IMR-90 (cell line): ENCODE measurements around the gene POLR2C. TPM values are rescaled to one million over a fixed set of nuclear protein-coding genes. Genes with fewer than 3 reads are reported as not detected.

Experiments used
- ATAC-seq: fragments of 200-7000 bp; cut with Tn5 transposase; 2 replicates; pipeline ENCODE4 v1.9.1; 2020; ENCODE audit warnings: low read depth, mild to moderate bottlenecking, moderate library complexity
- BruUV-seq: library from RNA; stranded (reverse); fragments of 400-500 nt; replicated peaks from 2 replicates; lab custom pipeline; 2021; lab: Mats Ljungman, UMichigan
- CTCF ChIA-PET: fragments of 300-600 bp; formaldehyde crosslinking; extraction: SDS; loops from one replicate; lab custom pipeline; 2021; ENCODE audit warnings: antibody characterized with exemption; lab: Yijun Ruan, JAX
- POLR2A ChIA-PET: fragments of 300-600 bp; sonication (Branson Sonifier 250); formaldehyde crosslinking; loops from one replicate; lab custom pipeline; 2022; ENCODE audit warnings: antibody characterized with exemption; ENCODE audit not compliant: unreplicated experiment; lab: Charles Lee
- DNase-seq: peaks from one replicate; pipeline ENCODE4 v3.0.0; 2013
- H2AFZ ChIP-seq: replicated peaks from 2 replicates; pipeline ENCODE3; 2013; ENCODE audit warnings: low read length, mild to moderate bottlenecking; ENCODE audit not compliant: poor library complexity
- H2AK5ac ChIP-seq: 2 replicates; pipeline ENCODE4 v1.6.1; 2013; ENCODE audit warnings: low read depth, low read length, inconsistent platforms
- H2AK9ac ChIP-seq: replicated peaks from 2 replicates; pipeline ENCODE3; 2013; ENCODE audit warnings: mild to moderate bottlenecking, low read depth, low read length, moderate library complexity; ENCODE audit not compliant: poor library complexity
- H2BK120ac ChIP-seq: 2 replicates; pipeline ENCODE4 v1.6.1; 2013; ENCODE audit warnings: low read depth, low read length, inconsistent platforms
- H2BK15ac ChIP-seq: 3 replicates; pipeline ENCODE4 v1.6.1; 2013; ENCODE audit warnings: low read depth, low read length, inconsistent platforms
- H2BK20ac ChIP-seq: 2 replicates; pipeline ENCODE4 v1.6.1; 2013; ENCODE audit warnings: low read depth, mild to moderate bottlenecking, inconsistent platforms, low read length, moderate library complexity
- H2BK5ac ChIP-seq: 2 replicates; pipeline ENCODE4 v1.6.1; 2013; ENCODE audit warnings: mild to moderate bottlenecking, low read depth, low read length, inconsistent platforms; ENCODE audit not compliant: poor library complexity, severe bottlenecking
- H3K14ac ChIP-seq: replicated peaks from 2 replicates; pipeline ENCODE4 v1.6.1; 2013; ENCODE audit warnings: low read depth, low read length, inconsistent platforms
- H3K18ac ChIP-seq: 2 replicates; pipeline ENCODE4 v1.6.1; 2013; ENCODE audit warnings: low read depth, low read length, control low read depth
- H3K23ac ChIP-seq: 2 replicates; pipeline ENCODE4 v1.6.1; 2013; ENCODE audit warnings: low read depth, low read length, inconsistent platforms
- H3K27ac ChIP-seq: 2 replicates; pipeline ENCODE4 v1.5.1; 2013; ENCODE audit warnings: mild to moderate bottlenecking, control low read depth, low read length; ENCODE audit not compliant: insufficient read depth
- H3K27me3 ChIP-seq: 2 replicates; pipeline ENCODE4 v1.6.1; 2013; ENCODE audit warnings: low read length; ENCODE audit not compliant: control insufficient read depth, insufficient read depth
- H3K36me3 ChIP-seq: 2 replicates; pipeline ENCODE4 v1.6.1; 2013; ENCODE audit warnings: low read length, mixed read lengths; ENCODE audit not compliant: control insufficient read depth, insufficient read depth
- H3K4ac ChIP-seq: 2 replicates; pipeline ENCODE4 v1.6.1; 2013; ENCODE audit warnings: low read depth, low read length, inconsistent platforms
- H3K4me1 ChIP-seq: 2 replicates; pipeline ENCODE4 v1.6.1; 2013; ENCODE audit warnings: low read length, mixed read lengths; ENCODE audit not compliant: control insufficient read depth, insufficient read depth
- H3K4me2 ChIP-seq: 2 replicates; pipeline ENCODE4 v1.6.1; 2013; ENCODE audit warnings: low read depth, mild to moderate bottlenecking, control low read depth, low read length, moderate library complexity
- H3K4me3 ChIP-seq: 2 replicates; pipeline ENCODE4 v1.5.1; 2013; ENCODE audit warnings: low read depth, mild to moderate bottlenecking, control low read depth, low read length, moderate library complexity; ENCODE audit not compliant: insufficient read depth
- H3K56ac ChIP-seq: 2 replicates; pipeline ENCODE4 v1.6.1; 2013; ENCODE audit warnings: low read length, inconsistent platforms; ENCODE audit not compliant: insufficient read depth; ENCODE audit errors: extremely low read depth
- H3K79me1 ChIP-seq, 2 experiments: 2 replicates each; pipeline ENCODE4 v1.6.1; 2013; ENCODE audit warnings: low read length in 2 of 2, inconsistent platforms in 1 of 2, low read depth in 1 of 2
- H3K9ac ChIP-seq: 2 replicates; pipeline ENCODE4 v1.6.1; 2013; ENCODE audit warnings: low read depth, low read length, control low read depth
- H3K9me1 ChIP-seq: 2 replicates; pipeline ENCODE4 v1.6.1; 2013; ENCODE audit warnings: low read length, inconsistent platforms; ENCODE audit not compliant: insufficient read depth
- H3K9me3 ChIP-seq: 2 replicates; pipeline ENCODE4 v1.6.1; 2013; ENCODE audit warnings: low read length; ENCODE audit not compliant: control insufficient read depth, insufficient read depth
- H4K20me1 ChIP-seq: 2 replicates; pipeline ENCODE4 v1.6.1; 2013; ENCODE audit warnings: low read length, inconsistent platforms; ENCODE audit not compliant: insufficient read depth
- H4K5ac ChIP-seq: 2 replicates; pipeline ENCODE4 v1.6.1; 2013; ENCODE audit warnings: mild to moderate bottlenecking, low read depth, low read length, control low read depth
- H4K8ac ChIP-seq, 2 experiments: 2 replicates each; pipeline ENCODE4 v1.6.1; 2013; ENCODE audit warnings: low read depth in 2 of 2, low read length in 2 of 2, control low read depth in 1 of 2, inconsistent platforms in 1 of 2
- H4K91ac ChIP-seq: 2 replicates; pipeline ENCODE4 v1.6.1; 2013; ENCODE audit warnings: low read depth, low read length, inconsistent platforms; ENCODE audit not compliant: insufficient read depth
- BHLHE40 ChIP-seq: fragments of 150-350 bp; IDR thresholded peaks from 2 replicates; pipeline ENCODE4 v1.6.1; 2016; ENCODE audit warnings: mild to moderate bottlenecking, low read depth, low read length
- CTCF ChIP-seq: conservative IDR thresholded peaks from 2 replicates; pipeline ENCODE4 v1.5.1; 2012; ENCODE audit warnings: mild to moderate bottlenecking, low read depth, low read length, improper control_type of control experiment
- ELK1 ChIP-seq: fragments of 150-350 bp; IDR thresholded peaks from 2 replicates; pipeline ENCODE4 v1.6.1; 2016; ENCODE audit warnings: low read depth, mild to moderate bottlenecking, low read length, moderate library complexity, borderline replicate concordance
- FOS ChIP-seq: fragments of 150-350 bp; IDR thresholded peaks from 2 replicates; pipeline ENCODE4 v1.6.1; 2016; ENCODE audit warnings: low read depth, low read length
- MAFK ChIP-seq: IDR thresholded peaks from 2 replicates; pipeline ENCODE4 v1.6.1; 2012; ENCODE audit warnings: low read depth, low read length, improper control_type of control experiment
- MAZ ChIP-seq: IDR thresholded peaks from 2 replicates; pipeline ENCODE4 v1.6.1; 2012; ENCODE audit warnings: low read depth, mild to moderate bottlenecking, low read length, improper control_type of control experiment, moderate library complexity, borderline replicate concordance
- MXI1 ChIP-seq: IDR thresholded peaks from 2 replicates; pipeline ENCODE4 v1.6.1; 2012; ENCODE audit warnings: low read depth, mild to moderate bottlenecking, low read length, moderate library complexity, borderline replicate concordance
- NFE2L2 ChIP-seq: fragments of 150-350 bp; IDR thresholded peaks from 2 replicates; pipeline ENCODE4 v1.6.1; 2016; ENCODE audit warnings: low read depth, mild to moderate bottlenecking, low read length
- POLR2A ChIP-seq: IDR thresholded peaks from 2 replicates; pipeline ENCODE4 v1.6.1; 2012; ENCODE audit warnings: mild to moderate bottlenecking, low read depth, low read length
- RAD21 ChIP-seq: IDR thresholded peaks from 2 replicates; pipeline ENCODE4 v1.6.1; 2012; ENCODE audit warnings: low read length, improper control_type of control experiment
- RCOR1 ChIP-seq: IDR thresholded peaks from 2 replicates; pipeline ENCODE4 v1.6.1; 2012; ENCODE audit warnings: mild to moderate bottlenecking, low read length, improper control_type of control experiment; ENCODE audit not compliant: insufficient replicate concordance
- RFX5 ChIP-seq: IDR thresholded peaks from 2 replicates; pipeline ENCODE4 v1.8.0; 2012; ENCODE audit warnings: low read depth, mild to moderate bottlenecking, low read length, moderate library complexity
- SMC3 ChIP-seq: fragments of 150-350 bp; IDR thresholded peaks from 2 replicates; pipeline ENCODE4 v1.6.1; 2016; ENCODE audit warnings: low read depth, mild to moderate bottlenecking, antibody characterized with exemption, low read length, moderate library complexity
- USF2 ChIP-seq: fragments of 150-350 bp; IDR thresholded peaks from 2 replicates; pipeline ENCODE4 v1.6.1; 2017; ENCODE audit warnings: mild to moderate bottlenecking, antibody characterized with exemption, low read length, low read depth
- WGBS, 2 experiments: methylation state at CpG; one replicate each; pipeline versions ENCODE4 v1.1.5 to v1.1.7; 2013; ENCODE audit warnings: missing lambda C conversion rate in 2 of 2; ENCODE audit not compliant: insufficient read length in 1 of 2; ENCODE audit errors: extremely low coverage in 2 of 2; 5-methylcytosine and 5-hydroxymethylcytosine counted together
- dilution Hi-C: fragments of 300-500 bp; cut with HindIII; formaldehyde crosslinking; loops from one replicate; pipeline ENCODE4 v1.14.3; 2018; ENCODE audit warnings: low sequenced_read_pairs; ENCODE audit not compliant: unreplicated experiment
- in situ Hi-C: fragments of 300-500 bp; cut with MboI; formaldehyde crosslinking; loops from 3 replicates; pipeline ENCODE4 v1.14.3; 2019; ENCODE audit warnings: low sequenced_read_pairs, inconsistent platforms, mixed read lengths
- intact Hi-C: fragments of 100-400 bp; cut with micrococcal nuclease; formaldehyde crosslinking; loops from 2 replicates; pipeline ENCODE4 v1.10.0; 2022
- polyA plus RNA-seq, 3 experiments: library from polyadenylated mRNA; depleted of rRNA; stranded (reverse); fragments of >200 nt; gene quantifications; 2 replicates each; pipeline ENCODE4 v1.2.3, GENCODE V29; 2012; ENCODE audit warnings: low replicate concordance in 1 of 3
- total RNA-seq: library from RNA; depleted of rRNA; stranded (reverse); fragments of >200 nt; gene quantifications from 2 replicates; pipeline ENCODE4 v1.2.3, GENCODE V29; 2012

The POLR2C gene
- total and polyA plus RNA-seq, 2 of the 4 experiments (the other 2 are of a cell fraction): 137 to 340 TPM

- CTCF ChIA-PET: no interaction called here
- H3K9me1 ChIP-seq: no peaks in the 10 kb centered on the region
- H3K27me3 ChIP-seq: no peaks in the 10 kb centered on the region
- no peaks in the 10 kb centered on the region for H3K9me3 ChIP-seq
- no peak overlapping the region for H3K14ac ChIP-seq
- TF ChIP-seq NFE2L2 (no peak), RCOR1 (no peak), MXI1 (no peak), CTCF (no peak), ELK1 (no peak), MAZ (no peak), USF2 (no peak), BHLHE40 (no peak), RFX5 (no peak), MAFK (no peak), FOS (no peak), RAD21 (no peak), POLR2A (no peak), SMC3 (no peak)
- WGBS, 2 experiments: 90% methylated on average over 5 of the region's 9 CpGs; no CpG with 5 or more reads in 1 of the 2 experiments
- no peak overlapping the region for H2BK120ac ChIP-seq
- H3K27ac ChIP-seq: no peak overlapping the region
- no peak overlapping the region for H3K18ac ChIP-seq
- H3K4me3 ChIP-seq: no peak overlapping the region
- peaks cover 9 to 27% of the 10 kb centered on the region in 2 experiments for H3K79me1 ChIP-seq
- H2BK5ac ChIP-seq: no peak overlapping the region
- H2BK15ac ChIP-seq: no peak overlapping the region
- no peaks in the 10 kb centered on the region; the same call in 1 of the 2 replicates for H3K4me1 ChIP-seq
- no peak overlapping the region for H2AK9ac ChIP-seq
- no peak overlapping the region for H3K9ac ChIP-seq
- intact Hi-C loops (no loop called here), in situ Hi-C loops (no loop called here), dilution Hi-C loops (no loop called here)
- no peak overlapping the region for H4K8ac ChIP-seq
- no peak overlapping the region for H4K91ac ChIP-seq
- H3K56ac ChIP-seq: no peak overlapping the region
- no peak overlapping the region for H3K4me2 ChIP-seq
- H3K36me3 ChIP-seq: peaks cover 65% of the 10 kb centered on the region
- no peak for DNase-seq
- no peak overlapping the region for H2AK5ac ChIP-seq
- H2BK20ac ChIP-seq: no peak overlapping the region
- H3K4ac ChIP-seq: no peak overlapping the region
- H3K23ac ChIP-seq: no peak overlapping the region
- no peak overlapping the region for H2AFZ ChIP-seq
- H4K5ac ChIP-seq: no peak overlapping the region
- POLR2A ChIA-PET: no interaction called here
- BruUV-seq: no TSS peak
- H4K20me1 ChIP-seq: 0 out of 2 replicates have a peak, but pooled peaks cover 12% of the 10 kb centered on the region
- ATAC-seq: no peak
Observed at GRCh38 chr16:57469917-57470470, 7.5 kb downstream of the POLR2C start.
